Thymus (tissue), 11 donors: ENCODE data around the gene KLK12. TPM values are rescaled to one million over a fixed set of nuclear protein-coding genes. Genes with fewer than 3 reads are reported as not detected.

ENCODE experiments used
- DNase-seq, 9 donors: peaks; one replicate each; pipeline ENCODE4 v3.0.0-alpha.2; 2013; ENCODE audit warnings: low spot score in 9 of 9, low read depth in 6 of 9, missing footprints in 1 of 9
- H3K27ac ChIP-seq, 2 donors: one replicate each; pipeline ENCODE4 v1.5.1; 2013; ENCODE audit warnings: control low read depth in 1 of 2, low read depth in 1 of 2, low read length in 1 of 2, mild to moderate bottlenecking in 1 of 2, moderate library complexity in 1 of 2
- H3K27me3 ChIP-seq, 2 donors: one replicate each; pipeline ENCODE4 v1.5.1; 2013; ENCODE audit warnings: low read length in 1 of 2; ENCODE audit not compliant: control insufficient read depth in 2 of 2, insufficient read depth in 1 of 2
- H3K36me3 ChIP-seq, 2 donors: one replicate each; pipeline ENCODE4 v1.5.1; 2013; ENCODE audit warnings: low read length in 1 of 2, mild to moderate bottlenecking in 1 of 2, moderate library complexity in 1 of 2; ENCODE audit not compliant: control insufficient read depth in 2 of 2, insufficient read depth in 2 of 2
- H3K4me1 ChIP-seq, 2 donors: one replicate each; pipeline ENCODE4 v1.5.1; 2013; ENCODE audit warnings: low read length in 2 of 2; ENCODE audit not compliant: control insufficient read depth in 2 of 2, insufficient read depth in 2 of 2
- H3K4me3 ChIP-seq, 2 donors: one replicate each; pipeline ENCODE4 v1.5.1; 2013; ENCODE audit warnings: low read length in 2 of 2, control low read depth in 1 of 2, mild to moderate bottlenecking in 1 of 2
- H3K9me3 ChIP-seq, 2 donors: one replicate each; pipeline ENCODE4 v1.5.1; 2013; ENCODE audit warnings: low read length in 1 of 2, mild to moderate bottlenecking in 1 of 2; ENCODE audit not compliant: control insufficient read depth in 2 of 2, insufficient read depth in 1 of 2
- WGBS: extraction: QIAGEN DNeasy Blood & Tissue Kit; methylation state at CpG from one replicate; pipeline ENCODE4 v1.1.7; 2013; 5-methylcytosine and 5-hydroxymethylcytosine counted together
- polyA plus RNA-seq: library from polyadenylated mRNA; stranded (reverse); fragments of 200-250 nt; gene quantifications from one replicate; pipeline ENCODE4 v1.2.3, GENCODE V29; 2013
- total RNA-seq: library from RNA; stranded (reverse); fragments of 120-200 nt; gene quantifications from one replicate; pipeline ENCODE4 v1.2.4, GENCODE V29; 2013
- donor health status: healthy.

The KLK12 gene
- total and polyA plus RNA-seq, 2 donors = 0.61 to 3.0 TPM

DNA sequence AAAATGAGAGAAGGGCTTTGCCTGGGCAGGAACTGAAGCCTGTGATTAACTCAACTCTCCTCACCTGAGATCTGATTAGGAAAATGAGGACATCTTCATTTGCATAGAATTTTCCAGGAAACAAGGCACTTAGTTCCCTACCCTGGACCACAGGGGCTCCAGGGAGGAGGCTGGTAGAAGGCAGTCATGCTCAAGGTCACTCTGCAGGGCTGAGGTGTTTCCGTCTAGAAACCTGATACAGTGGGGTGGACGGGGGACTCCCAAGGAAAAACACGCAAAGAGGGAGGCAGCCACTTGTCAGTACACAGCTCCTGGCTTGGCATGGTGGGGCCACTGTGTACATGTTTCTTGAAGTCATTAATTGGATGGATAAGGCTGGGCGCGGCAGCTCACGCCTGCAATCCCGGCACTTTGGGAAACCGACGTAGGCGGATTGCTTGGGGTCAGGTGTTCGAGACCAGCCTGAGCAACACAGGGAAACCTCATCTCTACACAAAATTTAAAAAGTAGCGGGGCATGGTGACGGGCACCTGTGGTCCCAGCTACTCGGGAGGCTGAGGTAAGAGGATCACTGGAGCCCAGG, 41.9 kb upstream of the KLK12 start:
- Histone ChIP-seq H3K27ac (no peak overlapping the region), H3K4me3 (no peak overlapping the region), H3K4me1 (no peaks in the 10 kb centered on the region), H3K9me3 (no peaks in the 10 kb centered on the region), H3K27me3 (no peaks in the 10 kb centered on the region), H3K36me3 (no peaks in the 10 kb centered on the region)
- DNase-seq = no peak
- WGBS = 89% methylated on average over 14 of the region's 14 CpGs

DNA sequence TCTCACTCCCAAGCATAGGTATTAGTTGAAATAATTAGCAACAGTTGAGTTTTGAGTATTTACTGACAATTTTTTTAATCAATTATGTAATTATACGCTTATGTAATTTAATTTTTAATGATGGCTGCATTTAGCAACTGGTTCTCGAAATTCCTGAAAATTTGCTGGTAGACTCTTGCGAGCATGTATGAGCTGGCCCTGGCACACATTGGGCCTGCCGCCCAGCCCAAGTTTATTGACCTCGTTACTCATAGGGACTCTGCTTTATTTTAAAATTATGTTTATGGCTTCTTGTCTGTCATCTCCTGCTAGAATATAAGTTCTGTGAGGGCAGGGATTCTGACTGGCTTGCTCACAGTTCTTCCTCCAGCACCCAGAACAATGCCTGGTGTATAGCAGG, 41.2 kb upstream of the KLK12 start:
- Histone ChIP-seq H3K36me3 (no peaks in the 10 kb centered on the region), H3K27me3 (no peaks in the 10 kb centered on the region), H3K27ac (no peak overlapping the region), H3K4me3 (no peak overlapping the region), H3K4me1 (no peaks in the 10 kb centered on the region), H3K9me3 (no peaks in the 10 kb centered on the region)
- no peak for DNase-seq
- 96% methylated on average over 5 of the region's 5 CpGs for WGBS

GRCh38 chr19:51071095-51071405, 36.2 kb upstream of the KLK12 start:
- no peaks in the 10 kb centered on the region for H3K4me1 ChIP-seq
- H3K36me3 ChIP-seq = no peaks in the 10 kb centered on the region
- H3K4me3 ChIP-seq = no peak overlapping the region
- DNase-seq = no peak
- H3K9me3 ChIP-seq = no peaks in the 10 kb centered on the region
- 80% methylated on average over 4 of the region's 4 CpGs for WGBS
- H3K27ac ChIP-seq = no peak overlapping the region
- peaks cover 0 to 7% of the 10 kb centered on the region in 2 donors for H3K27me3 ChIP-seq

DNA sequence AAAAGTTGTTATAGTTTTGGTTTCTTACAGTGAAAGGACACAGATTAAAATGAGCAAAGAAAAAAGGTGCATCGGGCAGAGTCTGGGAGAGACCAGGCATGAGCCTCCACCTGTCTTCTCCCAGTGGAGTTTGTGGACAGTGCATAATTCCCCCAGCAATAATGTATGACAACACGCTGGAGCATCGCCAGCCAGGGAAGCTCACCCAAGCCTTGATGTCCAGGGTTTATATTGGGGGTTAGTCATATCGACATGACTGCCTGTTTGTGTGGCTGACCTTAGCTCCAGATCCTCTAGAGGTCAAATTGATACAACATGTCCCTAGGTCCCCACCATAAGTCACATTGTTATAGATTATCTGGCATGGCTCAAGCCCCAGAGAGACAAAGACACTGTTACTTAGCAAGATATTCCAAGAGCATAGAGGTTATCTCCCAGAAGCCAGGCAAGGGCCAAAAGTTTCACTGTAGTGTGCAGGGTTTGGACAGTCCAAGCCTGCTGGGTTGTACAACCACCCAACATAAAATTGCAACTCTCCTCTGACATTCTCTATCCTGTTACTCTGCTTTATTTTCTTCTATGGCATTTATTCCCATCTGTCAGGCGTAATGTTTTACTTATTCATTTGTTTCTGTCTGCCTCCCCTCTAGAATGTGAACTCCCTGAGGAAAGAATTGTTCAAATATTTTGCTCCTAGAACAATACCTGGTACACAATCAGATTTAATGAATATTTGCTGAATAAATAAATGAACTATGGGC, 35.7 kb upstream of the KLK12 start:
- 95% methylated on average over 5 of the region's 5 CpGs for WGBS
- no peaks in the 10 kb centered on the region for H3K4me1 ChIP-seq
- H3K36me3 ChIP-seq = no peaks in the 10 kb centered on the region

DNA sequence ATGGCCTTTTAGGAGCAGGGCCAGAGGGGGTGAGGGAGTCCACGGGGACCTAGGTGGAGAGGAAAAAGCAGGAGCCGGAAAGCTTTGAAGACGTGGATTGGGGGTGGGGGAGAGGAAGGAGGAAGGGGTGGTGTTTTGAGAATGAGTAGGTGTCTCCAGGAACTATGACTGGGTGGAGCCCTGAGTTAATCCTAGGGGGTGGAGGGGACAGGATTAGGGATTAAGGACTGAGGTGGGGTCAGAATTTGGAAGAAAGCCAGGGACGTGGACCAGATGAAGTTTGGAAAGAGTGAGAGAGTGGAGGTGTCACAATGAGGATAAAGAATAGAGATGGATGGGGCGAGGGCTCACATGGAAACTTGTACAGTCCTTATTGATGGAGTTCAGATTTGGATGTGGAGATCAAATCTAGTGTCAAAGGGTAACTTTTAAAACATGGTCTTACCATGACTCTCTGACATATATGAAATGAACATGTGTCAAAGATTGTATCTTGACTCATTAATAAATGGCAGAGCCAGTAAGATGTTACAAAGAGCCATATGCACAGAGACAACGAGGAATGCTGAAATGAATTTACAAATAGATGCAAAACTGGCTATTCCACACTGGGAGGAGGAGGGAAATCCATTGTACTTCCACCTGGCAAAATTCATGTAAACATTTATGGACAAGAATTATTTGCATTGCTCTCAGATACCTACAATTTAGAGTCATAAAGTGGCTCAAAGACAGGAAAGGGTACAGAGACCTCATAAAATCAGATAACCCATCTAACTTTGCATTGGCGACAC, 31.8 kb upstream of the KLK12 start:
- H3K27ac ChIP-seq = no peak overlapping the region
- H3K27me3 ChIP-seq = peaks cover 13 to 32% of the 10 kb centered on the region in 2 donors
- 70% methylated on average over 7 of the region's 7 CpGs for WGBS
- H3K4me1 ChIP-seq = no peaks in the 10 kb centered on the region
- no peaks in the 10 kb centered on the region for H3K9me3 ChIP-seq
- no peak for DNase-seq
- no peaks in the 10 kb centered on the region for H3K36me3 ChIP-seq
- no peak overlapping the region for H3K4me3 ChIP-seq

More for the DNA sequence above, 35.7 kb upstream of the KLK12 start:
- no peak overlapping the region for H3K4me3 ChIP-seq
- peaks cover 2 to 13% of the 10 kb centered on the region in 2 donors for H3K27me3 ChIP-seq
- H3K27ac ChIP-seq = no peak overlapping the region
- no peak for DNase-seq
- H3K9me3 ChIP-seq = no peaks in the 10 kb centered on the region

DNA sequence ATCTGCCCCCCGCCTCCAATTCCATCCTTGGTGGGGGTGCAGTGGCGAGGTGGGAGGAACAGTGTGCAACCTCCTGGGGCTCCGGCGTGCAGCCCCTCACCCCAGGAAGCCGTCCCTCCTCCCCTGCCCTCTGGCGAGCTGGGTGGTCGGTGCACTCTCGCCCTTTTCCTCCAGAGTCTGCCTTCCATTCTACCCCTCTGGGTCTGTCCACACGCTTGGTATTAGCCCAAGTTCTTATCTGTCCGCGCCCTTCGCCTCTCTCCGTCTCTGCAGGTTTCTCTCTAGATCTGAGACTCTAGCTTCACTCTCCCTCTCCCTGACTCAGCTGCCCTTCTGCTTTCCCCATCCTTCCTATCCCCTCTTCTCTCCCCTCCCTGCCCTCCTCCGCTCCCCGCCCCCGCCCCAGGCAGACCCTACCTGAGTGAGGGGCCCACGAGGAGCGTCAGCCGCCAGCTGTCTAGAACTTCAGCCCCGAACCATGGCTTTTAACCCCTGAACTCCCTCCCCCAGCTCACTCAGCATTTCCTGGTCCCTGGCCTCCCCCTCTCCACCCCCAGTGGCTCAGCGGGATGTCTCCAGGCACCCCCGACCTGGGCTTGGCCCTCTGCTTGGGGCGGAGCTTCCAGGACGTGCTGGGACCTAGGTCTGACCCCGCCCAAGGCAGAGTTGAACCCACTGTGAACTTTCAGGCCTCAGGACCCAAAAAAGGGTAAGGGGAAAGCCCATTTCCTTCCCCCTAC, 30.6 kb upstream of the KLK12 start:
- Histone ChIP-seq H3K9me3 (no peaks in the 10 kb centered on the region), H3K27ac (no peak overlapping the region), H3K4me1 (no peaks in the 10 kb centered on the region), H3K4me3 (peak overlapping the region in 1 of 2 donors; percentile 34), H3K27me3 (peaks cover 13 to 32% of the 10 kb centered on the region in 2 donors), H3K36me3 (no peaks in the 10 kb centered on the region)
- no peak for DNase-seq
- 14% methylated on average over 25 of the region's 25 CpGs for WGBS

- 16% methylated on average over 38 of the region's 38 CpGs for WGBS
- DNase-seq = no peak
- Histone ChIP-seq H3K27me3 (peaks cover 13 to 32% of the 10 kb centered on the region in 2 donors), H3K9me3 (no peaks in the 10 kb centered on the region), H3K27ac (no peak within 1 kb of the TSS), H3K36me3 (no peaks in the 10 kb centered on the region), H3K4me1 (no peaks in the 10 kb centered on the region), H3K4me3 (peak within 1 kb of the TSS in 1 of 2 donors; percentile 34)
These were observed 29.9 kb upstream of the KLK12 start, which contains the start of gene KLK13 for GRCh38 chr19:51064534-51065220. Gene KLK13, minus strand, starts transcription at chr19:51065092. Its CDS starts 25 bp downstream, at chr19:51065067.

- Histone ChIP-seq H3K27ac (no peak overlapping the region), H3K27me3 (peaks cover 13 to 32% of the 10 kb centered on the region in 2 donors), H3K4me1 (no peaks in the 10 kb centered on the region), H3K4me3 (no peak overlapping the region), H3K36me3 (no peaks in the 10 kb centered on the region), H3K9me3 (no peaks in the 10 kb centered on the region)
- no peak for DNase-seq
- 96% methylated on average over 7 of the region's 7 CpGs for WGBS
These were observed 28.9 kb upstream of the KLK12 start for GRCh38 chr19:51063664-51064063.
